ENCODE measurements around the gene BAZ2B. TPM values are rescaled to one million over a fixed set of nuclear protein-coding genes. Genes with fewer than 3 reads are reported as not detected.

BAZ2B gene
- polyA plus RNA-seq, 1 of the 3 experiments (the other 2 are of a cell fraction) = 10.2 TPM

GRCh38 chr2:159460227-159460626 is 156.1 kb downstream of the BAZ2B start:
- Histone ChIP-seq H3K79me2 (ENCODE audit: insufficient read depth) (no peaks in the 10 kb centered on the region; the same call in 1 of the 2 replicates), H2AFZ (ENCODE audit: low read depth) (no peak overlapping the region), H3K9me3 (no peaks in the 10 kb centered on the region), H3K4me2 (no peak overlapping the region), H3F3A (replicated peaks; ENCODE audit: insufficient read depth) (peaks cover 18% of the 10 kb centered on the region), H3K27me3 (ENCODE audit: insufficient read depth) (no peaks in the 10 kb centered on the region), H3K9me2 (no peaks in the 10 kb centered on the region), H3K4me3 (ENCODE audit: low read depth in 2 of 2, low read length in 1 of 2) (no peak overlapping the region), H3K4me1 (ENCODE audit: control insufficient read depth in 1 of 2, insufficient read depth in 2 of 2, low read depth in 1 of 2, low read length in 1 of 2) (no peaks in the 10 kb centered on the region; a peak in 2 of 4 replicates), H4K20me1 (ENCODE audit: insufficient read depth) (no peaks in the 10 kb centered on the region; the same call in 1 of the 2 replicates), H3K36me3 (replicated peaks in 1 of 2; ENCODE audit: control insufficient read depth in 1 of 2, insufficient read depth in 2 of 2, low read length in 1 of 2) (peaks cover 4 to 13% of the 10 kb centered on the region in 2 experiments), H3K9ac (no peak overlapping the region), H3K27ac (ENCODE audit: low read depth in 2 of 2, low read length in 1 of 2) (no peak overlapping the region)
- CTCF ChIA-PET = no interaction called here
- no peak for DNase-seq
- POLR2A ChIA-PET = no interaction called here
- no peak for TF ChIP-seq FOXJ3 (CRISPR knock-in tag; IDR thresholded peaks at IDR 0.05)
- TF ChIP-seq MEF2A (IDR thresholded peaks at IDR 0.05; ENCODE audit: borderline replicate concordance, low read depth) = no peak
- TF ChIP-seq GATA2 (CRISPR knock-in tag; IDR thresholded peaks at IDR 0.05) = no peak
- no peak for TF ChIP-seq RCOR1 (IDR thresholded peaks at IDR 0.05; ENCODE audit: low read length)
- no peak for TF ChIP-seq RFX5 (IDR thresholded peaks at IDR 0.05; ENCODE audit: low read length)
- no peak for TF ChIP-seq RAD21 (IDR thresholded peaks at IDR 0.05; ENCODE audit: low read length)
- no peak for TF ChIP-seq JUND (IDR thresholded peaks at IDR 0.05)
- no peak for TF ChIP-seq EP300 (IDR thresholded peaks at IDR 0.05; ENCODE audit: borderline replicate concordance in 1 of 2, low read depth in 1 of 2, low read length in 1 of 2)
- TF ChIP-seq NFIC (IDR thresholded peaks at IDR 0.05; ENCODE audit: borderline replicate concordance) = no peak
- no peak for TF ChIP-seq GABPA (IDR thresholded peaks at IDR 0.05; ENCODE audit: low read depth)
- no peak for TF ChIP-seq MAX (IDR thresholded peaks at IDR 0.05; ENCODE audit: low read depth)
- TF ChIP-seq, protein P1, sequence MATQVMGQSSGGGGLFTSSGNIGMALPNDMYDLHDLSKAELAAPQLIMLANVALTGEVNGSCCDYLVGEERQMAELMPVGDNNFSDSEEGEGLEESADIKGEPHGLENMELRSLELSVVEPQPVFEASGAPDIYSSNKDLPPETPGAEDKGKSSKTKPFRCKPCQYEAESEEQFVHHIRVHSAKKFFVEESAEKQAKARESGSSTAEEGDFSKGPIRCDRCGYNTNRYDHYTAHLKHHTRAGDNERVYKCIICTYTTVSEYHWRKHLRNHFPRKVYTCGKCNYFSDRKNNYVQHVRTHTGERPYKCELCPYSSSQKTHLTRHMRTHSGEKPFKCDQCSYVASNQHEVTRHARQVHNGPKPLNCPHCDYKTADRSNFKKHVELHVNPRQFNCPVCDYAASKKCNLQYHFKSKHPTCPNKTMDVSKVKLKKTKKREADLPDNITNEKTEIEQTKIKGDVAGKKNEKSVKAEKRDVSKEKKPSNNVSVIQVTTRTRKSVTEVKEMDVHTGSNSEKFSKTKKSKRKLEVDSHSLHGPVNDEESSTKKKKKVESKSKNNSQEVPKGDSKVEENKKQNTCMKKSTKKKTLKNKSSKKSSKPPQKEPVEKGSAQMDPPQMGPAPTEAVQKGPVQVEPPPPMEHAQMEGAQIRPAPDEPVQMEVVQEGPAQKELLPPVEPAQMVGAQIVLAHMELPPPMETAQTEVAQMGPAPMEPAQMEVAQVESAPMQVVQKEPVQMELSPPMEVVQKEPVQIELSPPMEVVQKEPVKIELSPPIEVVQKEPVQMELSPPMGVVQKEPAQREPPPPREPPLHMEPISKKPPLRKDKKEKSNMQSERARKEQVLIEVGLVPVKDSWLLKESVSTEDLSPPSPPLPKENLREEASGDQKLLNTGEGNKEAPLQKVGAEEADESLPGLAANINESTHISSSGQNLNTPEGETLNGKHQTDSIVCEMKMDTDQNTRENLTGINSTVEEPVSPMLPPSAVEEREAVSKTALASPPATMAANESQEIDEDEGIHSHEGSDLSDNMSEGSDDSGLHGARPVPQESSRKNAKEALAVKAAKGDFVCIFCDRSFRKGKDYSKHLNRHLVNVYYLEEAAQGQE (IDR thresholded peaks at IDR 0.05; ENCODE audit: low read depth, low read length) = no peak
- no peak for TF ChIP-seq NRF1 (IDR thresholded peaks at IDR 0.05; ENCODE audit: low read depth, low read length)
- 86% methylated on average over 1 of the region's 1 CpG for WGBS (ENCODE audit: low lambda C conversion rate)

DNA sequence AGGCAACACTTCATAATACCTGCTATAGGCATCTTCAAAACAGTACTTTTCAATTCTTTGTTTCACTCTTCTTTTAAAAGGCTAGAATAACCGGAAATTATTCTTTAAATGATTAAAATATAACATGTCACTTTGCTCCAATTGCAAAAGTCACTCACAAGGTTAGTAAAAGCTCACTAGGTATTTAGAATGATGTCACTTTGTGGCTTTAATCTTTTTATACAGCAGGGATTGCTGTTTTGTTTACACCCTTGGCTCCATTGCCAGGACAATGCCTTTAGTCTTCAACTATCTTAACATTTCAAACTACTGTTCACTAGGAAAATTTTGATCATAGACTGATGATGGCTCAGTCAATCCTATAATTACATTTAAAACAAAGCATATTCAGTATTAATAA is 157.1 kb downstream of the BAZ2B start:
- Histone ChIP-seq H3K4me3 (ENCODE audit: low read depth in 2 of 2, low read length in 1 of 2) (no peak overlapping the region), H3K9me3 (no peaks in the 10 kb centered on the region), H2AFZ (ENCODE audit: low read depth) (no peak overlapping the region), H3K4me2 (no peak overlapping the region), H3F3A (replicated peaks; ENCODE audit: insufficient read depth) (peaks cover 24% of the 10 kb centered on the region), H3K9me2 (no peaks in the 10 kb centered on the region), H3K36me3 (replicated peaks in 1 of 2; ENCODE audit: control insufficient read depth in 1 of 2, insufficient read depth in 2 of 2, low read length in 1 of 2) (peaks cover 3 to 7% of the 10 kb centered on the region in 2 experiments), H3K27me3 (ENCODE audit: insufficient read depth) (no peaks in the 10 kb centered on the region), H3K79me2 (ENCODE audit: insufficient read depth) (no peaks in the 10 kb centered on the region; the same call in 1 of the 2 replicates), H3K9ac (no peak overlapping the region), H3K27ac (ENCODE audit: low read depth in 2 of 2, low read length in 1 of 2) (no peak overlapping the region), H3K4me1 (ENCODE audit: control insufficient read depth in 1 of 2, insufficient read depth in 2 of 2, low read depth in 1 of 2, low read length in 1 of 2) (no peaks in the 10 kb centered on the region; a peak in 2 of 4 replicates), H4K20me1 (ENCODE audit: insufficient read depth) (no peaks in the 10 kb centered on the region; the same call in 1 of the 2 replicates)
- ChIA-PET POLR2A (no interaction called here), CTCF (no interaction called here)
- no peak for DNase-seq
- WGBS (ENCODE audit: low lambda C conversion rate) = 94% methylated on average over 1 of the region's 1 CpG
- TF ChIP-seq NFIC (IDR thresholded peaks at IDR 0.05; ENCODE audit: borderline replicate concordance) (no peak), RCOR1 (IDR thresholded peaks at IDR 0.05; ENCODE audit: low read length) (no peak), ELF1 (IDR thresholded peaks at IDR 0.05) (no peak), TCF12 (IDR thresholded peaks at IDR 0.05) (no peak), CHD2 (IDR thresholded peaks at IDR 0.05; ENCODE audit: low read length, partially characterized antibody) (no peak), RXRA (IDR thresholded peaks at IDR 0.05; ENCODE audit: borderline replicate concordance, low read depth) (no peak), SIN3A (IDR thresholded peaks at IDR 0.05; ENCODE audit: borderline replicate concordance, low read depth, low read length) (no peak), NRF1 (IDR thresholded peaks at IDR 0.05; ENCODE audit: low read depth, low read length) (no peak), GATA2 (CRISPR knock-in tag; IDR thresholded peaks at IDR 0.05) (no peak), SMC3 (IDR thresholded peaks at IDR 0.05; ENCODE audit: low read depth, low read length) (no peak), MXI1 (IDR thresholded peaks at IDR 0.05; ENCODE audit: low read depth, low read length) (no peak), MAX (IDR thresholded peaks at IDR 0.05; ENCODE audit: low read depth) (no peak), MEF2A (IDR thresholded peaks at IDR 0.05; ENCODE audit: borderline replicate concordance, low read depth) (no peak), GABPA (IDR thresholded peaks at IDR 0.05; ENCODE audit: low read depth) (no peak)
- TF ChIP-seq, protein P2, sequence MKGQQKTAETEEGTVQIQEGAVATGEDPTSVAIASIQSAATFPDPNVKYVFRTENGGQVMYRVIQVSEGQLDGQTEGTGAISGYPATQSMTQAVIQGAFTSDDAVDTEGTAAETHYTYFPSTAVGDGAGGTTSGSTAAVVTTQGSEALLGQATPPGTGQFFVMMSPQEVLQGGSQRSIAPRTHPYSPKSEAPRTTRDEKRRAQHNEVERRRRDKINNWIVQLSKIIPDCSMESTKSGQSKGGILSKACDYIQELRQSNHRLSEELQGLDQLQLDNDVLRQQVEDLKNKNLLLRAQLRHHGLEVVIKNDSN (IDR thresholded peaks at IDR 0.05; ENCODE audit: borderline replicate concordance, low read depth) = no peak
- TF ChIP-seq, protein P3, sequence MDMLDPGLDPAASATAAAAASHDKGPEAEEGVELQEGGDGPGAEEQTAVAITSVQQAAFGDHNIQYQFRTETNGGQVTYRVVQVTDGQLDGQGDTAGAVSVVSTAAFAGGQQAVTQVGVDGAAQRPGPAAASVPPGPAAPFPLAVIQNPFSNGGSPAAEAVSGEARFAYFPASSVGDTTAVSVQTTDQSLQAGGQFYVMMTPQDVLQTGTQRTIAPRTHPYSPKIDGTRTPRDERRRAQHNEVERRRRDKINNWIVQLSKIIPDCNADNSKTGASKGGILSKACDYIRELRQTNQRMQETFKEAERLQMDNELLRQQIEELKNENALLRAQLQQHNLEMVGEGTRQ (IDR thresholded peaks at IDR 0.05; ENCODE audit: borderline replicate concordance, low read depth, low read length) = no peak
